ENCODE measurements around the gene DOCK6. TPM values are rescaled to one million over a fixed set of nuclear protein-coding genes. Genes with fewer than 3 reads are reported as not detected.

DOCK6 gene
- total RNA-seq, 1 experiment from 2014 or later = 57.9 TPM

- no peak for DNase-seq
- H2BK12ac ChIP-seq (ENCODE audit: insufficient read length, low read depth, low read length) = no peak overlapping the region
- no peak overlapping the region for H4K91ac ChIP-seq (ENCODE audit: insufficient read length, low read depth, low read length)
- H2BK20ac ChIP-seq (ENCODE audit: low read depth, low read length, poor library complexity, severe bottlenecking) = no peak overlapping the region
- Mint-ChIP-seq H3K27me3 (ENCODE audit: low read depth) (no peaks in the 10 kb centered on the region), H3K4me1 (peaks cover 0 to 4% of the 10 kb centered on the region in 2 experiments; a peak in 1 of 4 replicates), H3K4me3 (no peak overlapping the region), H3K27ac (no peak overlapping the region), H3K9me3 (no peaks in the 10 kb centered on the region), H3K36me3 (ENCODE audit: insufficient read depth in 1 of 3, low read depth in 3 of 3) (peaks cover 11 to 37% (median 35%) of the 10 kb centered on the region in 3 experiments; a peak in 6 of 7 replicates)
- no peaks in the 10 kb centered on the region for H3K79me1 ChIP-seq (ENCODE audit: insufficient read depth, low read depth, low read length, poor library complexity, severe bottlenecking)
- no peaks in the 10 kb centered on the region for H3K79me2 ChIP-seq (ENCODE audit: insufficient read depth, low read length)
- no peak overlapping the region for H4K5ac ChIP-seq (ENCODE audit: insufficient read length, low read depth, low read length)
- WGBS (ENCODE audit: extremely low coverage, insufficient read length, low lambda C conversion rate) = no CpG with 5 or more reads among the region's 11 CpGs
- H3K9ac ChIP-seq (ENCODE audit: extremely low read depth, insufficient read length, low read length) = no peak overlapping the region
- no peak overlapping the region for H2BK120ac ChIP-seq (ENCODE audit: low read depth, low read length, poor library complexity, severe bottlenecking)
- no peak overlapping the region for H3K4ac ChIP-seq (ENCODE audit: low read depth, low read length)
- no peaks in the 10 kb centered on the region for H3K4me1 ChIP-seq (ENCODE audit: insufficient read depth, low read length)
- no peak overlapping the region for H2AFZ ChIP-seq (ENCODE audit: low read length)
- no peaks in the 10 kb centered on the region for H3K27me3 ChIP-seq (ENCODE audit: insufficient read depth, low read length)
- no peaks in the 10 kb centered on the region for H3K9me3 ChIP-seq (ENCODE audit: control insufficient read depth, low read depth, low read length)
- no peak for TF ChIP-seq CTCF (conservative IDR thresholded peaks at IDR 0.05)
- no peak overlapping the region for H3K56ac ChIP-seq (ENCODE audit: insufficient read length, low read depth, low read length)
- no peak overlapping the region for H4K8ac ChIP-seq (replicated peaks; ENCODE audit: insufficient read length, low read depth, low read length)
- no peak overlapping the region for H3K14ac ChIP-seq (ENCODE audit: insufficient read depth, low read length)
- no peaks in the 10 kb centered on the region for H3K23me2 ChIP-seq (ENCODE audit: insufficient read length, low read depth, low read length, poor library complexity, severe bottlenecking)
- H3K18ac ChIP-seq (ENCODE audit: insufficient read length, low read depth, low read length) = no peak overlapping the region
- H4K20me1 ChIP-seq (ENCODE audit: control insufficient read depth, insufficient read depth, insufficient read length) = peaks cover 3% of the 10 kb centered on the region
- no peak overlapping the region for H3K4me2 ChIP-seq (ENCODE audit: insufficient read depth, insufficient read length, low read length)
- H2AK5ac ChIP-seq (ENCODE audit: insufficient read length, low read length) = no peak overlapping the region
- no peak overlapping the region for H2BK15ac ChIP-seq (ENCODE audit: low read depth, low read length)
- no peak overlapping the region for H3K23ac ChIP-seq (ENCODE audit: insufficient read length, low read depth, low read length)
- no peak overlapping the region for H3K27ac ChIP-seq (ENCODE audit: insufficient read length, low read depth, low read length)
- H2BK5ac ChIP-seq (ENCODE audit: insufficient read length, low read length) = no peak overlapping the region
- no peak overlapping the region for H3T11ph ChIP-seq (ENCODE audit: low read length)
These were observed 10.5 kb downstream of the DOCK6 start for GRCh38 chr19:11251650-11252314.

All from H9 (cell line).